Activated B cell treated with CpG ODN at 0.5 μM for 24 hours (primary cell): ENCODE data around the gene VARS2. TPM values are rescaled to one million over a fixed set of nuclear protein-coding genes. Genes with fewer than 3 reads are reported as not detected.

Experiments
- ATAC-seq: fragments of 200-7000 bp; cut with Tn5 transposase; one replicate; pipeline ENCODE4 v1.10.0; 2021; ENCODE audit warnings: low read depth, mild to moderate bottlenecking, moderate library complexity
- CTCF ChIA-PET: fragments of 350-600 bp; sonication (Branson Sonifier 250); formaldehyde crosslinking; loops from one replicate; lab custom pipeline; 2021; ENCODE audit warnings: antibody characterized with exemption; lab: Charles Lee
- POLR2A ChIA-PET: fragments of 350-600 bp; sonication (Branson Sonifier 250); formaldehyde crosslinking; loops from one replicate; lab custom pipeline; 2021; ENCODE audit warnings: antibody characterized with exemption; lab: Charles Lee
- DNase-seq: peaks from one replicate; pipeline ENCODE4 v3.0.0; 2022
- H3K27ac Mint-ChIP-seq: one replicate; pipeline ENCODE4 v1.8.0; 2020; ENCODE audit warnings: mixed read lengths
- H3K27me3 Mint-ChIP-seq: one replicate; pipeline ENCODE4 v1.8.0; 2021; ENCODE audit warnings: mixed read lengths
- H3K36me3 Mint-ChIP-seq: one replicate; pipeline ENCODE4 v1.8.0; 2021; ENCODE audit warnings: low read depth, mixed read lengths
- H3K4me1 Mint-ChIP-seq: one replicate; pipeline ENCODE4 v1.8.0; 2021; ENCODE audit warnings: mixed read lengths
- H3K4me3 Mint-ChIP-seq: one replicate; pipeline ENCODE4 v1.8.0; 2020; ENCODE audit warnings: mild to moderate bottlenecking, mixed read lengths
- H3K9me3 Mint-ChIP-seq: one replicate; pipeline ENCODE4 v1.8.0; 2020; ENCODE audit warnings: mixed read lengths
- intact Hi-C: fragments of 100-400 bp; cut with micrococcal nuclease; formaldehyde crosslinking; loops from one replicate; pipeline ENCODE4 v1.15.1; 2024
- total RNA-seq: library from RNA; stranded (reverse); gene quantifications from 2 replicates; pipeline ENCODE4 v1.2.3, GENCODE V29; 2022
- TF ChIP-seq, protein P1 (sequence below): fragments of 200-600 bp; IDR thresholded peaks from one replicate; pipeline ENCODE4 v1.8.0; 2022; ENCODE audit warnings: antibody characterized with exemption, mild to moderate bottlenecking

VARS2 gene
- total RNA-seq, 1 donor from 2014 or later = 47.8 TPM

DNA sequence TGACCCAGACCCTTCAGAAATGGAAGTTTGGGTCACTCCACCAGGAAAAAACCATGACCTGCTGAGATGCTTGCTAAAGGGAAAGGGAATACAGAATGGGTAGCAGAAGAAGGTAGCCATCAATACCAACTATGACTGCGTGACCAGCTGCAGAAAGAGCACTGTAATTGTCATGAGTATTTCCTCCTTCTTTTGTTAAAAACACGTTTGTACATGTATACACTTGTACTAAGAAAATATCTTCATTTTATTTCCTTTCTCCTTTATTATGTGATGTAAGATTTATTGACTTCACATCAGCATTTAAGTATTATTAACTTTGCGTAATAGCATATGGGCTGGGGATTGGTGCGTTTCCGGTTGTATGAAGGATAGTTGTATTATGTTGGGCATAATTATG lies 56.9 kb downstream of the VARS2 start:
- ATAC-seq (no peak), DNase-seq (no peak)
- Mint-ChIP-seq H3K4me1 (no peaks in the 10 kb centered on the region), H3K27ac (no peak overlapping the region), H3K27me3 (peaks cover 20% of the 10 kb centered on the region), H3K9me3 (no peaks in the 10 kb centered on the region), H3K36me3 (no peaks in the 10 kb centered on the region), H3K4me3 (no peak overlapping the region)
- TF ChIP-seq, protein P1, sequence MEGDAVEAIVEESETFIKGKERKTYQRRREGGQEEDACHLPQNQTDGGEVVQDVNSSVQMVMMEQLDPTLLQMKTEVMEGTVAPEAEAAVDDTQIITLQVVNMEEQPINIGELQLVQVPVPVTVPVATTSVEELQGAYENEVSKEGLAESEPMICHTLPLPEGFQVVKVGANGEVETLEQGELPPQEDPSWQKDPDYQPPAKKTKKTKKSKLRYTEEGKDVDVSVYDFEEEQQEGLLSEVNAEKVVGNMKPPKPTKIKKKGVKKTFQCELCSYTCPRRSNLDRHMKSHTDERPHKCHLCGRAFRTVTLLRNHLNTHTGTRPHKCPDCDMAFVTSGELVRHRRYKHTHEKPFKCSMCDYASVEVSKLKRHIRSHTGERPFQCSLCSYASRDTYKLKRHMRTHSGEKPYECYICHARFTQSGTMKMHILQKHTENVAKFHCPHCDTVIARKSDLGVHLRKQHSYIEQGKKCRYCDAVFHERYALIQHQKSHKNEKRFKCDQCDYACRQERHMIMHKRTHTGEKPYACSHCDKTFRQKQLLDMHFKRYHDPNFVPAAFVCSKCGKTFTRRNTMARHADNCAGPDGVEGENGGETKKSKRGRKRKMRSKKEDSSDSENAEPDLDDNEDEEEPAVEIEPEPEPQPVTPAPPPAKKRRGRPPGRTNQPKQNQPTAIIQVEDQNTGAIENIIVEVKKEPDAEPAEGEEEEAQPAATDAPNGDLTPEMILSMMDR = no peak
- ChIA-PET POLR2A (no interaction called here), CTCF (no interaction called here)
- intact Hi-C loops = no loop called here

DNA sequence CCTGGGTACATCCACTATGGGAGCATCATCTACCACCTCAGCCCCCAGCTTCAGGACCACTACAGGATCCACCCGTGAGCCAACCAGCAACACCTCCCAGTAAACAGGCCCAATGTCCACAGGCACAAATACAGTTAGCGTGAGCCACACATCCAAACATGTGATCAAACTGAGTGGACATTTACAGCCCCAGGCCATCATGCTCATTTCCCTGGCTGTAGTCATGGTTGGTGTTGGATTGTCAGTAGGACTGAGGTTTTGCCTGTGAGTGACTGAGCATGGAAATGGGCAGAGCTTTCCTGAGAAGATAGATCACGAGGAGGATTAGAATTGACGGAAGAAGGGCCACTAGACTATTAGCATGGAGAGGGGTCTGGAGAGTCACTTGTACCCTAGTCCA lies 58.8 kb downstream of the VARS2 start:
- no peak for DNase-seq
- H3K4me1 Mint-ChIP-seq = no peaks in the 10 kb centered on the region
- H3K27me3 Mint-ChIP-seq = peaks cover 20% of the 10 kb centered on the region
- no peaks in the 10 kb centered on the region for H3K36me3 Mint-ChIP-seq
- H3K27ac Mint-ChIP-seq = no peak overlapping the region
- ChIA-PET POLR2A (no interaction called here), CTCF (no interaction called here)
- H3K4me3 Mint-ChIP-seq = no peak overlapping the region
- intact Hi-C loops = no loop called here
- H3K9me3 Mint-ChIP-seq = no peaks in the 10 kb centered on the region
- no peak for ATAC-seq
- TF ChIP-seq, protein P1 = no peak

DNA sequence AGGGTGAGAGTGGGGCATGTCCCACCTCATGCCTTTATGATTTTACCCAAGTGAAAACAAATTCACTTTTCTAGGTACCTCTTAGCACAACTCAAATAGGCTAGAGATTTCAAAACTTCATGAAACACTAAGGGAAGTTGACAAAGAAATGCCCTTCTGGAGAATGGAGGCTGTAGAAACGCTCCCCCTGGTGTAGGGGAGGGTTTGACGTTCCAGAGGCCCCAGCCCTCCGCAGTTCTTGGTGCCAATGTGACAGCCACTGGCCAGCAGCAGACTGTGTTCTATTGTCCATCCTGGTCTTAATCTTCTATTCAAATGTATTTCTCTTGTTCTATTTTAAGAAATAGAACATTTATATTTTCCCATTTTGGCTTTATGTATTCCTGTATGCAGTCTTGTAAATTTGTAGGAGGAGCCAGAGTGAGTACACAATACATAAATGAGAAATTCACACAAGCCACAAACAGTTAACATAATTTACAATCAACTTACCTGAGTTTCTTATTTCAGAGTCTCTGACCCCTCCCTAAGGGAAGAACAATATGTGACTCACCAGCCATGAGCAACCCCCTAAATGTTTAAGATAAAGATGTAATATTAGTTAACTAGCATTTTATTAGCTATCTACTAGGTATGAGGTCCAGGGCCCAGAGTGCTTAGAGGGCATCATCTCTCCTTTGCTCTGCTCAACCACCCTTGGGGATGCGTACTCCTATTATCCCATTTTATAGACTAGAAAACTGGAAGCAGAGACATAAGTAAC lies 60.6 kb downstream of the VARS2 start:
- H3K9me3 Mint-ChIP-seq = no peaks in the 10 kb centered on the region
- CTCF ChIA-PET = interaction anchor here (1.2 kb wide), 1 partner anchor 113 kb away, joined by 4 read pairs; no protein-coding TSS in a partner anchor

More for the DNA sequence above, 60.6 kb downstream of the VARS2 start:
- TF ChIP-seq, protein P1 = no peak
- no peaks in the 10 kb centered on the region for H3K36me3 Mint-ChIP-seq
- peaks cover 6% of the 10 kb centered on the region for H3K4me1 Mint-ChIP-seq
- ATAC-seq (no peak), DNase-seq (no peak)
- peaks cover 33% of the 10 kb centered on the region for H3K27me3 Mint-ChIP-seq
- POLR2A ChIA-PET = no interaction called here
- H3K4me3 Mint-ChIP-seq = no peak overlapping the region
- no peak overlapping the region for H3K27ac Mint-ChIP-seq
- intact Hi-C loops = no loop called here

Other genes starting within 250 kb of the VARS2 start
- gene DHX16, start 241.2 kb upstream of the VARS2 start, total RNA-seq = 42.3 and 50.4 TPM in 2 replicates
- gene PPP1R18, start 227.6 kb upstream of the VARS2 start, total RNA-seq = 96.8 and 104 TPM in 2 replicates
- 17.4 and 17.8 TPM in 2 replicates for gene NRM, start 223.3 kb upstream of the VARS2 start, total RNA-seq
- gene MDC1, start 197.0 kb upstream of the VARS2 start, total RNA-seq = 62.4 and 65.6 TPM in 2 replicates
- 700 and 725 TPM in 2 replicates for gene TUBB, start 193.9 kb upstream of the VARS2 start, total RNA-seq
- 49.1 and 52.0 TPM in 2 replicates for gene FLOT1, start 171.6 kb upstream of the VARS2 start, total RNA-seq
- gene IER3, start 169.7 kb upstream of the VARS2 start, total RNA-seq = 3.0 and 3.3 TPM in 2 replicates
- gene DDR1, start 29.7 kb upstream of the VARS2 start, total RNA-seq = 16.8 and 18.7 TPM in 2 replicates
- gene GTF2H4, start 6.0 kb upstream of the VARS2 start, total RNA-seq = 37.8 and 42.3 TPM in 2 replicates
- gene SFTA2, start 17.9 kb downstream of the VARS2 start, total RNA-seq = not detected in 2 replicates
- not detected in 2 replicates for gene MUCL3, start 26.7 kb downstream of the VARS2 start, total RNA-seq
- not detected in 2 replicates for gene MUC21, start 69.5 kb downstream of the VARS2 start, total RNA-seq
- not detected in 2 replicates for gene MUC22, start 96.2 kb downstream of the VARS2 start, total RNA-seq
- gene C6orf15, start 198.3 kb downstream of the VARS2 start, total RNA-seq = not detected in 2 replicates
- 0.49 and 0.93 TPM in 2 replicates for gene PSORS1C1, start 200.6 kb downstream of the VARS2 start, total RNA-seq
- gene CDSN, start 206.2 kb downstream of the VARS2 start, total RNA-seq = not detected in 2 replicates
- not detected in 2 replicates for gene PSORS1C2, start 224.8 kb downstream of the VARS2 start, total RNA-seq
- 32.3 and 37.6 TPM in 2 replicates for gene CCHCR1, start 243.6 kb downstream of the VARS2 start, total RNA-seq
- gene TCF19, start 244.4 kb downstream of the VARS2 start, total RNA-seq = 17.3 TPM in 2 replicates